GM10847 (cell line): ENCODE data around the gene FBLN2.

Experiments used
- POLR2A ChIP-seq: IDR thresholded peaks from 2 replicates; pipeline ENCODE4 v1.6.1; 2011; ENCODE audit not compliant: insufficient read length; ENCODE audit errors: extremely low read depth

Gene FBLN2

DNA sequence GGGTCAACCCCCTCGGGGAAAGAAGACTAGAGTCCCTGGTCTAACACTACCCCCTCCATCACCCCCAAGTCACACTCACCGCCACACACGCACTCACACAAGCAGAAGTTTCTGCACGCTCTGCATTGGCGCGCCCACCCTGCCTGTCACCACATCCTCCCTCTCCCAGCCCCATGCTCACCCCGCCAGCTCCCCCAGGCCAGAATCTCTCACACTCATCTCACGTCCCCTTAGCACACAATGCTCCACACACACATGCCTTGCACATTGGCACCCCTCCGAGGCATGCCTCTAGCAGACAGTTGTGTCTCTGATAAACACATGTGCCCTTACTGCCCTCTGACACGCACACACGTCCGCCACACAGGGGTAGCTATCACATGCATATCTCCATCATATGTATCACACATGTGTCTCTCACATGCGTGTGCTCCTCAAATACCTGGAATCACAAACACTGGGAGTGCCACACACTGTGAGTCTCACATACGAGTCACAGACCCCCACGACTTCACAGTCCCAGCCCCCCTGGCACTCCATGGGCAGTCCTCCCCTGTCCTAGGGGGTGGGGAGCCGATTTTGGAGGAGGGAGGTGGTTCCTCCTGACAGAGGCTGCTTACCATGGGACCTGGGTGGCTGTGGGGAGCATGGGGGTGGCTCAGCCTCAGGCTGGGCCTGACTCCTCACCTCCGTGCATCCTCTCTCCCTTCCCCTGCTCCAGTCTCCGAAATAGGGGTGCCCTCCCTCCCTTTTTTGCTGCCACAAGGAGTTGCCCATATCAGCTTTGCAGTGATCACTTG, 898 bp downstream of the FBLN2 start:
- no peak for TF ChIP-seq POLR2A

DNA sequence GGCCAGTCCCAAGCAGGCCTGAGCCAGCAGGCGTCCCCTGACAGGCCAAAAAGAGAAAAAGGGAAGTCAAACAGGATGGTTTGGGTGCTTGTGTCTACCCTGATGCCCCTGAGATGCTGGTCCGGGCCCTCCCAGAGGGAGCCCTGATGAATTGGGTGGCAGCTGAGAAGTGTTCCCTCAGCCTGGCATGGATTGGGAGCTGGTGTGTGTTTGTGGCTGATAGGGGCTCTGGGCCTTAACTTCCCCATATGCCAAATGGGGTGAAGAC, 1.4 kb downstream of the FBLN2 start:
- no peak for TF ChIP-seq POLR2A

DNA sequence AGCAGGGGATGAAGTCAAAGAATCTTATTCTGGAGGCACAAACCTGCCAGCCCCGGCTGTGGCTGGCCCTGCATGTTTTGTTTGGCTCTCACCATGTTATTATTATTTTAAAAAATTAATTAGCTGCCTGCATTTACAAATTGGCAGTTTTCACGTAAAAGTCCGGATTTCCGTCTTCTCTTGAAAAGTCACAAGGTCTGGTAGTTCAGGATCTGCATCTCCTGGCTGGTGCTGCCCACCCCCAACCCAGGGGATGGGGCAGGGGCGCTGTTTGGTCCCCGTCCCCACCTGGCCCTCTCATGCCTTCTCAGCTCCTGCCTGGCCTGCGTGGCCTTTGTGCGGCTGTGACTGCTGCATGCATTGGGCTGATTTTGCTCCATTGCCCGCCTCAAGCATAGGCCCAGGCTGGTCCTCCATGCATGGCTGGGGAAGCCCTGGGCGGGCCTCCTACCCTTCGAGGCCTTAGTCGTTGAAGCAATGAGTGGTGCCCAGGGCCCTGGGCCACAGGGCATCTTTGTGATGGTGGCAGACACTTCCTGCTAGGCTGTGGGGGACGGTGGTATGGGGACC, 2.0 kb downstream of the FBLN2 start:
- TF ChIP-seq POLR2A = no peak

DNA sequence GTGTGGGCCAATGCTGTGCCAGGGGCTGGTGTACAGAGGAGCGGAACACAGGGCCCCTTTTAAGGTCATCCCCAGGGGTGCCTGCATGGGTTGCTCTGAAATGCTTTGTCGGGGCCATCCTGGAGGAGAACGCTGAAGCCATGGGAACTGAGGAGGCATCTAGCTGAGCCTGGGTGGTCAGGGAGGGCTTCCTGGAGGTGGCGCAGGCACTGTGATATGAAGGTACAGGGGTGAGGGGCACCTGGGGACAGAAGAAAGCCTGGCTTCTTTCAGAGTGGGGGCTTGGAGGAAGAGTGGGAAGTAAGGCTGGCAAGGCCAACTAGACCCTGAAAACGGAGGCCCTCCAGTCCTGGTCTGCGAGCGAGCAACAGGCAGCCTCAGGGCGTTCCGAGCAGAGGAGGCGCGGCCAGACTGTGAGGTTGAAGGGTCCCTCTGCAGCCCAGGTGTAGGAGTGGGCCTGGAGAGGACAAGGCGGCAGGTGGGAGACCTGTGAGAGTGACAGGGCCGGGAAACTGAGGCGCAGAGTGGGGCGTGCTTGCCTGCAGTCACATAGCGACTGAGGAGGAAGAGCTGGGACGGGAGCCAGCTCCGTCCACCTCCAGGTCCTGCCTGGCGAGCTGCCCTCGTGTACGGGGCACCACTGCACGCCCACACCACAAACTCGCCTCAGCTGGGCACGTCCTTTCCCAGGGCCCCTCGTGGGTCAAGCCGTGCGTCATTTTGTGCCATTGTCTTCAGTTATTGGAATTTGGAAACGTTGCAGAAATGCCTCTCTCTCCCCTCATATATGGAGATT, 4.1 kb downstream of the FBLN2 start:
- no peak for TF ChIP-seq POLR2A

DNA sequence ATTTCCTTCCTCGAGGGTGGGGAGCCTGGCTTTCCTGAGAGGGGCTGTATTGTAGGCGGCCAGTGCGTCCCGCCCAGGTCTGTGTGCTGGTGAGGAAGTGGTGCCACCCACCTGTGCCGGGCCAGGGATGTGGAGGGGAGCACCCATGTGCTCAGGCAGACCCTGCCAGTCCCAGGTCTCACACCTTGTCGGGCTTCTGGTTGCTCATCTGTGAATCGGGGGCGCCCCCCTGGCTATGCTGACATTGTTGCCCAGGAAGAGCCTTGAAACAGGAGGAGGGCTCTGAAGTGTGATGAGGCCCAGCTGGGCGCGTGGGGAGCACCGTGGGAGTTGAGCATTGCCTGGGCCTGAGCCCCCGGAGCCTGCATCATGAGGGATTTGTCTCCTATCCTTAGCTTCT, 4.8 kb downstream of the FBLN2 start:
- TF ChIP-seq POLR2A = no peak

DNA sequence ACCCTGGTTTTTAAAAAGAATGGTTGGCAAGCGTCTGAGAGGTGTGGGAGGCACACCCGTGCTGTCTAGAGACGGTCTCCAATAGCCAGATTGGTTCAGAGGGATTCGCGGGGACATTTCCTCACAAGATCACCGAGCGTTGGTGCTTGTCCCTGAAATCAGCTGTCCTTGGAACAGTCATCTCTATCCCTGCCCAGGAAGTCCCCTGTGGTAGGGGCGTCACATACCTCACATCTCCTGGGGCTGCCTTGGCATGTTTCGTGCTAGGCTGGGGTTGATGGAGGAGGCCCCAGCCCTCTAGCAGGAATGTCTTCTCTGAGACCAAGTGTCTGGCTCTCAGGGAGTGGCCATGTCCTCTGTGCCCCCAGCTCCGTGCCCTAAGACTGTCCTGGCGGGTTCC, 6.8 kb downstream of the FBLN2 start:
- no peak for TF ChIP-seq POLR2A

DNA sequence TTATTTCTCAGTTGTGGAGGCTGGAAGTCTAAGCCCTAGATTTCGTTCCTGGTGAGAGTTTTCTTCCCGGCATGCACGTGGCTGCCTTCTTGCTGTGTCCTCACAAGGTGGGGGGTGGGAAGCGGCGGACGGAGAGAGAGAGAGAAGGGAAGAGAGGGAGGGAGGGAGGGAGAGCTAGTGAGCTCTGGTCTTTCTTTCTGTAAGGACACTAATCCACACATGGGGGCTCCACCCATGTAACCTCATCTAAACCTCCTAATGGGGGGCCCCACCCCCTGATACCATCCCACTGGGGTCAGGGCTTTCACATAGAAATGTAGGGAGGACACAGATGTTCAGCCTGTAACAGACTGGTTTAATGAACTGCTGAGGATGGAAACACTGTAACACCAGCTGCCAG, 7.3 kb downstream of the FBLN2 start:
- no peak for TF ChIP-seq POLR2A

DNA sequence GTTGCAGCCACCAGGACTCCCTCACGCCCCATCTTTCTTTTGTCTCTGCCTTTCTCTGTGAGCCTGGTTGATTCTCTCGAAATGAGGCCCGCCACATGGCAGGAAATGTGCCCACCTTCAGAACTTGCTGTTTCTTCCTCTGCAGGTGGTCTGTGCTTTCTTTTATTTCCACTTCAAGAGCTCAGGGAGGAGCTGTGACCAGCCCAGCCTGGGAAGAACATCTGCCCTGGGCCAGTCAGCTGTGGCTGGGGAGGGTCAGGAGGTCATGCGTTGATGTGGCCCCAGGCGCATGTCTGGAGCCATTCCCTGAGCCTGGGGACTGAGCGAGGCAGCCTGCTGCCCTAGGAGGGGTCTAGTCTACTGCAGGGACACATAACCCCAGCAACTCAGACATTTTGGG, 8.0 kb downstream of the FBLN2 start:
- no peak for TF ChIP-seq POLR2A

DNA sequence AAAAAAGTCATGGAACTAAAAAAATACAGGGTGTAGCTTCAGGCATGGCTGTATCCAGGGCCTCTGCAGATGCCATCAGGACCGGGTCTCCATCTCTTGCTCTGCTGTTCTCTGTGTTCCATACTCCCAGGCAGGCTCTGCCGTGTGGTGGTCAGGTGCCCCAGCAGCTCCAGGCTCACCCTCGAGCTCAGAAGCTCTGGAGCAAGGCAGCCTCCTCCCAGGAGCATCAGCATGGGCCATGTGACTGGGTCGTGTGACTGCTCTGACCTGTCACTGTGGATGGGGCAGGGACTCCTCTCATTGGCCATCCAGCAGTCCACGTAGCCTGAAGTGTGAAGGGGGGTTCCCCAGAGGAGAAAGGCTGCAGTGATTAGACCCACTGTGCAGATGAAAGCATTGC, 8.5 kb downstream of the FBLN2 start:
- no peak for TF ChIP-seq POLR2A

DNA sequence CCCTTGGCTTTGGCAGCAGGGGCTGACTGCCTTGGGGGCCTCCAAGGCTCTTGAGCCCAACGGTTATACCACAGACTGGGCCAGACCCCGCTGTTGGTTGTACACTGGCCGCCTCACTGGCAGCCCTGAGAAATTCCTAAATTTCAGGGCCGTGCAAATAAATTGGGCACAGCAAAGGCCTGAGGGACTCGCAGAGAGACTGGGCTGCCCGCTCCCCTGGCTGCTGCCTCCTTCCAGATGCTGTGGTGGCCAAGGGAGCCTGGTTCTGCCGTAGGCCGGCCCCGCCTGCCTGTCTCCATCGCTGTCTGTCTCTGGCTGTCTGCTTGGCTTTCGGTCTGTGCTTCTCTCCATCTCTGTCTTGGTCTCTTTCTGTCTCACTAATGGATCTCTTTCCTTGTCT, 9.0 kb downstream of the FBLN2 start:
- TF ChIP-seq POLR2A = no peak

DNA sequence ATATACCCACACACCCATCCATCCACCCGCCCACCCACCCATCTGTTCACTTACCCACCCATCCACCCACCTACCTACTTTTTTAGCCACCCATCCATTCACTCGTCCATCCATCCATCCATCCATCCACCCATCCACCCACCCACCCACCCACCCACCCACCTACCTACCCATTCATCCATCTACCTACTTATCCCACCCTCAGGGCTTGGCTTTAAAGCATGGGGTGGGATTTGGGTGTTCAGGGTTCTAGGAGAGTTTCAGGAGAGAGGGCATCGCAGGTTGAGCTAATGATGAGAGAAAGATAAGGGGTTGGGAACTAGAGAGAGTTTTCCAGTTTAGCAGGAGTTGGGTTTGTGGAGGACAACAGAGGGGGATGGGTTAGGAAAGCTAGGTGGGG, 9.7 kb downstream of the FBLN2 start:
- no peak for TF ChIP-seq POLR2A

DNA sequence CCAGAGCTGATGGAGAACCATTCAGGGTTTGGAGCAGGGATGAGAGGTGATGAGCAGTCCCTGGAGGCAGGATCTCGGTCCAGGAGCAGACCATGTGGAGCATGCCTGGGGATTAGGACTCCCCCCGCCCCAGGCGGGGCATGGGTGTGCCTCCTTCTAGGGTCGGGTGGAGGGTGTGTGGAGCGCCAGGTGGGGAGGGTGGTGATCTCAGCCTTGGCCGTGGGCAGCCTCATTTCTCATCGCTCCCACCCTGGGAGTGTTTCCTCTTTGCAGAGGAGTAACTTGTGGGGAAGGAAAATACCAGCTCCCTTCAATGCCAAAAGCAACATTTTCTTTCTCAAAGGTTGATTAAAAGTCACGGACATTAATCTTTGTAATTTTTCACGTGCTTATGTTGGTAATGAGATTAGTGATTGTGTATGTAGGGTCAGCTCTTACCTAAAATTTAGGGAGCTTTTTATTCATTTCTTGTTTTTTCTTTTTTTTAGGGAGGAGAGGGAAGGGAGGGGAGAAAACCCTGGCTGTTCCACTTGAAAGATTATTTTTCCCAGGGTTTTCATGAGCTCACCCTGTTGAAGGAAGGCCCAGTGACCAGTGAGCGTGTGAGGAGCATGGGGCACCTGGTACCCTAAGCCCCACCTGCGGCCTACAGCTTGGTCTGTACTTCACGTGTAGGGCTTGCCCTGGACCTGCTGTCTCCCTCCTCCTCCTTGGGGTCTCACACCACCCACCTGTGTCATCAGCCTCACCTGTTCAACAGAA, 11.0 kb downstream of the FBLN2 start:
- no peak for TF ChIP-seq POLR2A

DNA sequence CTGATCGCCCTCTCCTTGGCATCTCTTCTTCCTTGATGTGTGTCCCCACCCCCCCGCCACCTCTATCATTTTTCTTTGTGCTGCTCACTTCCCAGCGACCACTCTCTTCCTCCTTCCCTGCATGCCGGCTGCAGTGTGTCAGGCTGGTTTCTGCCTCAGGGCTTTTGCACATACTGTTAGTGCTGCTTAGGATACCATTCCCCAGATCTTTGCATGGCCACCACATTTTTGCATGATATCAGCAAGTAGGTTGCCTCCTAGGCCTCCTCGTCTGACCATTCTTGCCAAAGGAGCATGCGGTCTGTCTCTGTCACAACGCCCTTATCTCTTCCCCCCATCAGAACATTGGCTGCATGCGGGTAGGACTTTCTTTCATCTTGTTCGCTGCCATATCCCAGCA, 12.5 kb downstream of the FBLN2 start:
- no peak for TF ChIP-seq POLR2A

DNA sequence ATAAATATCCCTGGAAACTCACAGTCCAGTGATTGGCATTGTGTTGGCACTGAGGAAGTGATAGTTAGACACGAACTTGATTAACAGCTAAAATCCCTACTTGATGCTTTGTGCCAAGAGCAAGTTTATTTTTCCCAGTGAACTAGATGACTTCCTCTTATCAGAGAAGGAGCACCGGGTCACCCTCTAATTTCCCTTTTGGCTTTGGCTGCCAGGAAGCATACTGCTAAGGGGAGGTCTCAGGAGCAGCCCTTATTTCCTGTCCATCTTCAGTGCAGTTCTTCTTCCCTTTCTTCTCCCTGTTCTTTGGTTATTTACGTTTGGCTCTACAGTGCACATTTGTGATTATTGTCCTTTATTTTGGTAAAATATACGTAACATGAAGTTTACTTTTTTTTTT, 13.0 kb downstream of the FBLN2 start:
- TF ChIP-seq POLR2A = no peak

DNA sequence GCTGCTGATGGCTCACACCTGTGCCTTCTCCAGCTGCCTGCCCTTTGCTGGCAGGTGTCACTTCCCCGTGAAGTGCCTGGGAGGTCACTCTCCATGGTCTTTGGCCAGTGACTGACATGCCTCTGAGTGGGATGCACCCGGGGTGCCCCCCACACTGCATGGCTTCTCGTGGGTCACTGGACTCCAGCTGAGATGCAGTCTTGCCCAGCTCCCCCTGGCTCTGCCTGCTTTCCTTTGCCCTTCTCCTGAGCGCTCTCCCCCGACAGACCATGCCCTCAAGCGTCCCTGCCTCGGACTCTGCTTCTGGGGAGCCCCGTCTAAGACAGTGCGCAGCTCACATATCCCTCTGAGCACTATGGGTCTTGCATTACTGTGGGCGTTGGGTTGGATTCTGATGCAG, 14.4 kb downstream of the FBLN2 start:
- TF ChIP-seq POLR2A = no peak

DNA sequence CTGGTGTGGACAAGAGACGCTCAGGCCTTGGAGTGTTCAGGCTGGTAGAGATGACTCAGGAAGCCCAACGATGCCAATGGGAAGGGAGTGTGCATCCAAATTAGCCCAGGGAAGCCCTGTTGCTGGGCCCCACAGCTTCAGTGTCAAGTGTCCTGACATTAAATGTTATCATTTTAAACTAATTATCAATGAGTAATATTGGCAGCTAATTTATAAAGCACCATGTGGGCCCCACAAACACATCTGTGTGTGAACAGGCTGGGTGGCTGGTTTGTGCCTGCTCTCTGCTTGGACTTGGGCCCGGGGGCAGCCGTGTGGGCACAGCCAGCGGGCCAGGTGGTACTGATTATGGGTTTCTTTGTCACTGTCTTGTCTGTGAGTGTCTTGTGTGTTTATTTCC, 15.0 kb downstream of the FBLN2 start:
- TF ChIP-seq POLR2A = no peak
